Coronary artery (tissue), 2 donors: ENCODE results near the gene WTIP.
"Not testable (repeated sequence)": the region's sequence is repeated elsewhere in the genome, so short reads cannot be mapped to it uniquely, and the experiment has no call there.

ENCODE experiments used
- DNase-seq: peaks from one replicate; pipeline ENCODE4 v3.0.0-alpha.2; 2017; ENCODE audit warnings: low spot score
- H3K27ac ChIP-seq, 2 donors: fragments of 200-600 bp; sonication (generic); one replicate each; pipeline ENCODE4 v1.5.1; 2016 to 2019
- H3K4me3 ChIP-seq: fragments of 200-600 bp; sonication (generic); 2 replicates; pipeline ENCODE4 v1.5.1; 2016; ENCODE audit warnings: mild to moderate bottlenecking, moderate library complexity
- CTCF ChIP-seq: fragments of 200-600 bp; sonication (generic); IDR thresholded peaks from one replicate; pipeline ENCODE4 v1.5.1; 2019; ENCODE audit warnings: antibody characterized with exemption

Gene WTIP

GRCh38 chr19:34457446-34457845, 24.1 kb upstream of the WTIP start:
- Histone ChIP-seq H3K4me3 (no peak overlapping the region), H3K27ac (peak overlapping the region; percentile 17 to 38)
- no peak for DNase-seq
- TF ChIP-seq CTCF, result no peak

GRCh38 chr19:34458677-34459076, 22.9 kb upstream of the WTIP start:
- no peak for DNase-seq
- Histone ChIP-seq H3K27ac (peak overlapping the region; percentile 82 to 90), H3K4me3 (no peak overlapping the region)
- no peak for TF ChIP-seq CTCF

DNA sequence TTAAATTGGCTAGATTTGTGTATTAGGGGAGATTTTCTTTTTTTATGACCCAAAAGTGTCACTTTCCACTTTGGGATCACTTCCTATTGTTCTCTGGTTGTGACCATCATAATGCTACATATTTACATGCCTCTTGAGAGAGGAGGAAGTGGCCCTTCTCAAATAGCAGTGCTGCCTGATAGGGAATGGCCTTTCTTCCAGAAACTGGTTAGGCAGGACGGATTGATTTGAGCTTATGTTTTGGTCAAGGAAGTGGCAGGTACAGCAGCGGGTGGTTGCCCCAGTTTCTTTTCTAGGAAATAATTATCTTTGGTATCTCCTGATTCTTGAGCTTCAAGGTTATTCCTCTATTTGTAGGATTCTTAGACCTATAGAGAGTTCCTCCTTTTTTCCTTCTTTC, 21.9 kb upstream of the WTIP start:
- Histone ChIP-seq H3K4me3 (no peak overlapping the region), H3K27ac (peak overlapping the region; percentile 82 to 90)
- no peak for DNase-seq
- TF ChIP-seq CTCF, result no peak

DNA sequence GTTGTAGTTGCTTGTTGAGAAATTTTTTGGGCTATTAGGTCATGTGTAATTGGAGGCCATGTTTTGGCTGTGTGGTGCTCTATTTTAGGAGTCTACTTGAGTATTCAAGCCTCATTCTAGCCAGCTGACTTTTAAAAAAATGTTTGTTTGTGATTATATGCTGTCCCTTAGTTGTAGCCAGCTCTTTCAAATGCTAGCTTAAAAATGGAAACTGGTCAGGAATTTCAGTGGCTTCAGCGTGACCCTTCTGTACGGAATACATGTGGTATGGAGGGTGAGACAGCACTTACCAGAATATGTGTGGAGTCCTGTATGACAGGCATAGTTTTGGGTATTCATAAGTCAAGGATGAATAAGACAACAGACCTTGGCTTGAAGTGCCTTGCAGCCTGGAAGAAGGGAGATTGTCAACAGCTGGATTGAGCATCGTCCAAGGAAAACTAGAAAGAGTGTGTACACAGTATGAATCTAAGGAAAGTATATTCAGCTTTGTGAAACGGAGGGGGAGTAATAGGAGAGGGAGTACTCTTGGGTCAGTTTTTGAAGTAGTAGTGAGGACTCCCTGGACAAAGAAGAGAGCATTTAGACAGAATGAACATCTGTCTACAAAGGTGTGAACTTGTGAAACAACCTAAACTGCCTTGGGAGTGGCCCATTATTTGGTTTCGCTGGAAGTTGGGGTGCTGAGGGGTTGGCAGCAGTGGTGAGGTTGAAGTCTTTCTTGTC, 20.0 kb upstream of the WTIP start:
- peak overlapping the region; percentile 82 to 90 for H3K27ac ChIP-seq
- TF ChIP-seq CTCF, result no peak
- DNase-seq, result no peak
- H3K4me3 ChIP-seq, result peak overlapping the region; percentile 29

DNA sequence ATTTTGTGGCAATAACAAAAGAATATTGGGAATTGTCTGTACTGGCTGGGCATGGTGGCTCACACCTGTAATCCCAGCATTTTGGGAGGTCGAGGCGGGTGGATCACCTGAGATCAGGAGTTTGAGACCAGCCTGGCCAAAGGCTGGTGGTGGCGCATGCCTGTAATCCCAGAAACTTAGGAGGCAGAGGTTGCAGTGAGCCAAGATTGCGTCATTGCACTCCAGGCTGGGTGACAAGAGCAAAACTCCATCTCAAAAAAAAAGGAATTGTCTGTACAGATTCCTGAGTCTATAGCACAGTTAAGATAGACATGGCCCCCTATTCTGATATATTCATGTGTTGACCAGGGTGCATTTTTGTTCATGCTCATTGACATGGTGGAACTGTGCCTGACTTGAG, 16.8 kb upstream of the WTIP start:
- not testable (repeated sequence) for H3K27ac ChIP-seq, H3K4me3 ChIP-seq, DNase-seq

DNA sequence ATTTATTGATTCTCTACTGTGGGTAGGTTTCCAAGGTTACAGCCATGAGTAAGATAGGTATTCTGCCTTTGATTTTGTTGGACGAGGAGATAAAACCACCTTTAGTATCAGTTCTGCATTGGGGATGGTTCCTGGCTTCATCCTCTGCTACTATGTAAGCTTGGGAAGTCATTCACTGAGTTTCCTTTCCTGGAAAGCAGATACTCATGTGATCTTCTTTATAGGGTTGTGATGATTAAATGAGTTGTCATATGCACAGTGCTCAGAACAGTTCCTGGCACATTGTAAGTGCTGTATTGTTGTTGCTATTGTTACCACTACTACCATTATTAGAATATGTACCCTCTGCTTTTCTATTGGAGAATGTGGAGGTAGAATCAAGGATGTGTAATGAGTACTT, 13.1 kb upstream of the WTIP start:
- Histone ChIP-seq H3K4me3 (no peak overlapping the region), H3K27ac (no peak overlapping the region)
- no peak for TF ChIP-seq CTCF
- DNase-seq, result no peak

GRCh38 chr19:34469026-34469425, 12.5 kb upstream of the WTIP start:
- not testable (repeated sequence) for H3K27ac ChIP-seq, DNase-seq, H3K4me3 ChIP-seq

- Histone ChIP-seq H3K27ac (peak overlapping the region in 1 of 2 donors; percentile 3), H3K4me3 (no peak overlapping the region)
- TF ChIP-seq CTCF, result no peak
- DNase-seq, result no peak
Observed at GRCh38 chr19:34471906-34472700, 9.5 kb upstream of the WTIP start.
